Glomerular visceral epithelial cell (primary cell): ENCODE data around the gene KIF26B.

ENCODE experiments used
- DNase-seq: peaks from one replicate; pipeline ENCODE4 v3.0.0-alpha.2; 2016; ENCODE audit errors: extremely low spot score

The KIF26B gene

DNA sequence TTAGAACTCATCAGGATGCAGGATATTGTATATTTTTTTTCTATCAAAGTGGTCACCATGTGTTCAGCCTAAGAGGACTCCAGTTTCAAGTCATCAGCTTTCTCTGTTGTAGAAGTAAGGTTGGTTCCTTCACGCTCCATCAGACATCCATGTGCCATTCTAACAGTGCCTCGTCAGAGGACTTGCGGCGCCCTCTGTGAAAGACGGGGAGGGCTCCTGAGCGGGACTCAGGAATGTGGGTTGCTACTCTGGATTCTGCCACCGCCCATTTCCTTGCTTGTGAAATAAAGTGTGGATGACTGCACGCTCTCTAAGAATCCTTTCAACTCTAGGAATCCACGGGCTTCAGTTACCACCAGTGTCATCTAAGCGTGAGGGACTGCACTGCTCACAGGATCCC lies 593.5 kb downstream of the KIF26B start:
- DNase-seq, result peak; percentile 81

GRCh38 chr1:245748646-245749045 lies 593.9 kb downstream of the KIF26B start:
- no peak for DNase-seq

DNA sequence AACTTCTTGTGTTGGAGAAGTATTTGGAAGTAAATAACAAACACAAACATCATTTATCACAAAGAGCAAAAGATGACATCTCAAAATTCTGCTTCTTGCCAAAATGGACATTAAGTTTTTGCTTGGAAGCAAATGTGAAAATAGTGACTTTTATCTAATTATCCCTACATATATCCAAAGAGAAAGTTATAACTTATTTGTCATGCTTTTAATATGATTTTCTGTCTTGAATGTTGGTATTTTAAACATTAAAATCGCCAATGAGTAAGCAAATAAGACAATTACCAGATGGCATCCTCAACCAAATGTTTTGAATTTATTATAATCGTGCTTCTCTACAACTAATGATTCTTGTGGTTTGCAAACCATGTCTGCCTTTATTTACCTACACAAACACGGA lies 594.3 kb downstream of the KIF26B start:
- no peak for DNase-seq

GRCh38 chr1:245750261-245750660 lies 595.5 kb downstream of the KIF26B start:
- DNase-seq, result no peak

DNA sequence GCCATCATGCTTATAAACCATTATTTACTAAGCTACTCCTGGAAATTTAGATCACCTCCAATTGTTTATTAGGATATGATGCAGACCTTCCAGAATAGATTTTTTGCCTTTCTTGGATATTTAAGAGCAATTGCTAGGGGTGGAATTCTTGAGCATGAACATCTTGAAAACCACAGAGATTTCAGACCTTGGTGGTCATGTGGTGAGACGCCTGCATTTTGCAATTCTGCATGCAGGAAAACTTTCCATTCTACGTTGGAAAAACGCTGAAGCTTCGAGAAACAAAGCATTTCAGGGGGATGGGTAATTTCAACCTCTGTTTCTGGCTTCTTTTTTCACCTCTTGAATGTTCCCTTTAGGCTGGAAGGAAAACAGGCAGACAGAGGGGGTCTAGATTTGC lies 596.3 kb downstream of the KIF26B start:
- no peak for DNase-seq

DNA sequence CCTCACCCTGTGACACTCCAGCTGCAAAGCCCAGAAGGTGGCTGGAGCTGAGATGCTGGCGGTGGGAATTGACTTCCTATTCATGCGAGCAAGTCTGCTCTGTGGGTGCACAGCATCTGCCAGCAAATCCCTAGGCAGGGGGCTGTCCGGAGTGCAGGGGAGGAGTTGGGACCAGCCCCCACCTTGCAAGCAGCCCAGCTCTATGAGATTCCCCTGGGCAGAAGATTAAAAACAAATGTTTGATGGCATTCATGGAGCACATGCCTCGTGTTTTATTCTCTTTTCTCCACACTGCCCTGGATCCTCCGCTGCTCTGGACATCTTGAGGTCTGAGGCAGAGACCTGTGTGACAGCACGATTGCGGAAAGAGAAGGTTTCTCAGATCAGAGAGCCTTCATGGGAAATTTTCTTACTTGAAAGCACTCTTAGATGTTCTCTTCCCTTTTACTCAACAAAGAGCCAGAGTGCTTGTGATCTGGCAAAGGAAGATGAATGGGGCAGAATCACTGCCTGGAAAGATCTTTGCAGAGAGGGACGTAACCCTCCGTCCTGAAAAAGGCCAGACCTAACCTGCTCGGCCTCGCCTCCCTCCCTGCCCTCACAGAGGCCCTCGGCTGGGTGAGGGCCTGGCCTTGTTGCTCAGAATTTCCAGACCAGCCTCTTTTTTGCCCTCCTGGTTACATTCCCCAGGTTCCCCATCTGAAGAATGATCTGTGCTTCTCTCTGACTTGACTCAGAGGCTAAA lies 597.1 kb downstream of the KIF26B start:
- no peak for DNase-seq

DNA sequence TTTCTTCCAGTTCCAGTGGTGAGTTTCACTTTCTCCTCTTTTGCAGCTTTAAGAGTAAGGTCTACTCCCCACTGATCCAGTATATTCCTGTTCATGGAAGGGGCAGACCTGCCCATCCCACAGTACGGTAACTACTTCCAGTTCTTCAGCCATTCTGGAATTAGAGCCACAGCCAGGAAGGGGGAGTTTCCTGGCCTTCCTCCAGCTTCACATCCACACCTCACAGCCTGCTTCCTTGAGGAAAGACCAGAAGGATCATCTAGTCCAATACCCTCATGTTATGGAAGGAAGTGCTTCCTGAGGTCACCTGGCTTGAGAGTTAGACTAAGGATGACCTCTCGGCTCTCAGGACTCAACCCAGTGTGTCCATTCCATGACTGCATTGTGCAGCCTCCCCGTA lies 597.8 kb downstream of the KIF26B start:
- no peak for DNase-seq

GRCh38 chr1:245753807-245754206 lies 599.0 kb downstream of the KIF26B start:
- DNase-seq, result no peak

GRCh38 chr1:245754463-245754961 lies 599.7 kb downstream of the KIF26B start:
- no peak for DNase-seq
